K562 (cell line): ENCODE measurements around the gene MKRN3. TPM values are rescaled to one million over a fixed set of nuclear protein-coding genes. Genes with fewer than 3 reads are reported as not detected.
A peak's percentile ranks its signal among the peaks of the same experiment; 100 is the strongest.

ENCODE experiments used
- BCOR ChIP-seq: fragments of 450-650 bp; IDR thresholded peaks from 2 replicates; pipeline ENCODE4 v1.6.1; 2016
- FOSL1 ChIP-seq: fragments of 200-800 bp; sonication (Bioruptor generic); conservative IDR thresholded peaks from 2 replicates; pipeline ENCODE4 v1.6.1; 2016; ENCODE audit warnings: missing genetic modification characterization, missing compliant biosample characterization
- FOXJ2 ChIP-seq: fragments of 200-800 bp; sonication (Bioruptor generic); IDR thresholded peaks from 2 replicates; pipeline ENCODE4 v1.6.1; 2016; ENCODE audit warnings: missing genetic modification characterization, missing compliant biosample characterization
- FOXM1 ChIP-seq, 2 experiments: fragments of 450-650 bp in 1 of 2; sonication (generic) in 1 of 2; formaldehyde crosslinking in 1 of 2; IDR thresholded peaks; 2 replicates each; pipeline versions ENCODE4 v1.6.1 to v1.9.0; 2017 to 2022; ENCODE audit warnings: low read depth in 2 of 2, mild to moderate bottlenecking in 2 of 2, missing genetic modification reagents in 1 of 2, moderate library complexity in 1 of 2
- GABPA ChIP-seq: fragments of 200-800 bp; sonication (Bioruptor generic); conservative IDR thresholded peaks from 2 replicates; pipeline ENCODE4 v1.6.1; 2016; ENCODE audit warnings: low read depth, missing genetic modification characterization, missing compliant biosample characterization
- HNRNPH1 ChIP-seq: fragments of 200-400 bp; formaldehyde crosslinking; optimal IDR thresholded peaks from 2 replicates; pipeline ENCODE3; 2017; ENCODE audit warnings: low read depth, mild to moderate bottlenecking, low read length, moderate library complexity
- KAT7 ChIP-seq: sonication (generic); formaldehyde crosslinking; IDR thresholded peaks from 2 replicates; pipeline ENCODE4 v1.8.0; 2022; ENCODE audit warnings: missing genetic modification reagents, mild to moderate bottlenecking, borderline replicate concordance
- NR3C1 ChIP-seq: sonication (generic); formaldehyde crosslinking; IDR thresholded peaks from 2 replicates; pipeline ENCODE4 v1.8.1; 2022; ENCODE audit warnings: missing genetic modification reagents
- THRAP3 ChIP-seq: fragments of 450-650 bp; IDR thresholded peaks from 2 replicates; pipeline ENCODE4 v1.6.1; 2016; ENCODE audit warnings: mild to moderate bottlenecking, inconsistent platforms, borderline replicate concordance
- XRCC3 ChIP-seq: fragments of 450-650 bp; IDR thresholded peaks from 2 replicates; pipeline ENCODE4 v1.6.1; 2017; ENCODE audit warnings: mild to moderate bottlenecking, moderate library complexity
- YY1 ChIP-seq, 3 experiments: IDR thresholded peaks; 2 replicates each; pipeline ENCODE4 v1.6.1; 2011; ENCODE audit warnings: low read length in 2 of 3, mild to moderate bottlenecking in 2 of 3, moderate library complexity in 2 of 3, borderline replicate concordance in 1 of 3, control low read depth in 1 of 3, low read depth in 1 of 3; ENCODE audit not compliant: insufficient read depth in 3 of 3, insufficient replicate concordance in 2 of 3, control insufficient read depth in 1 of 3, insufficient read length in 1 of 3; ENCODE audit errors: extremely low read depth in 1 of 3
- ZC3H11A ChIP-seq: IDR thresholded peaks from 2 replicates; pipeline ENCODE4 v1.6.1; 2012; ENCODE audit warnings: low read depth, low read length, improper control_type of control experiment
- ZNF644 ChIP-seq: fragments of 200-800 bp; sonication (Bioruptor generic); IDR thresholded peaks from 2 replicates; pipeline ENCODE4 v1.6.1; 2016; ENCODE audit warnings: low read depth, missing genetic modification characterization, missing compliant biosample characterization
- ZNF77 ChIP-seq: fragments of 250-450 bp; sonication (Bioruptor Pico); IDR thresholded peaks from 2 replicates; pipeline ENCODE4 v1.5.0; 2020
- polyA plus RNA-seq, 8 experiments: library from polyadenylated mRNA; depleted of rRNA in 4 of 8; stranded (reverse) in 5 of 8; unstranded in 3 of 8; fragments of >200 nt; fragmentation: Nextera tagmentation in 2 of 8; fragmentation: Illumina TruSeq in 1 of 8; extraction: Ambion mirVana in 2 of 8; extraction: Trizol in 1 of 8; gene quantifications; 2 replicates each; pipeline versions ENCODE4 v1.2.1 to v1.2.3, GENCODE V29; 2011 to 2014; ENCODE audit warnings: inconsistent platforms in 1 of 8, missing spikeins in 1 of 8
- total RNA-seq, 7 experiments: library from RNA; depleted of rRNA in 6 of 7; stranded (reverse); fragments of >200 nt in 6 of 7; fragmentation: Illumina TruSeq in 2 of 7; extraction: Trizol in 2 of 7; gene quantifications; 2 replicates each; pipeline versions ENCODE4 v1.2.1 to v1.2.3, GENCODE V29; 2011 to 2021; ENCODE audit warnings: low replicate concordance in 1 of 7
- TF ChIP-seq, protein P1 (sequence below): sonication (generic); formaldehyde crosslinking; IDR thresholded peaks from 2 replicates; pipeline ENCODE4 v1.8.1; 2023; ENCODE audit warnings: missing genetic modification reagents, mild to moderate bottlenecking, borderline replicate concordance
- TF ChIP-seq, protein P2 (sequence below): sonication (generic); formaldehyde crosslinking; IDR thresholded peaks from 2 replicates; pipeline ENCODE4 v1.8.1; 2023; ENCODE audit warnings: mild to moderate bottlenecking, missing genetic modification reagents
- TF ChIP-seq, protein P3 (sequence below): fragments of 200-800 bp; sonication (Bioruptor generic); IDR thresholded peaks from 2 replicates; pipeline ENCODE4 v1.6.1; 2017; ENCODE audit warnings: missing genetic modification characterization, missing compliant biosample characterization

Gene MKRN3
- total and polyA plus RNA-seq, 9 of the 15 experiments (the other 6 are each of a cell fraction or from before 2014, with no cell fraction given): 6.5 to 33.4 (median 25.1) TPM

DNA sequence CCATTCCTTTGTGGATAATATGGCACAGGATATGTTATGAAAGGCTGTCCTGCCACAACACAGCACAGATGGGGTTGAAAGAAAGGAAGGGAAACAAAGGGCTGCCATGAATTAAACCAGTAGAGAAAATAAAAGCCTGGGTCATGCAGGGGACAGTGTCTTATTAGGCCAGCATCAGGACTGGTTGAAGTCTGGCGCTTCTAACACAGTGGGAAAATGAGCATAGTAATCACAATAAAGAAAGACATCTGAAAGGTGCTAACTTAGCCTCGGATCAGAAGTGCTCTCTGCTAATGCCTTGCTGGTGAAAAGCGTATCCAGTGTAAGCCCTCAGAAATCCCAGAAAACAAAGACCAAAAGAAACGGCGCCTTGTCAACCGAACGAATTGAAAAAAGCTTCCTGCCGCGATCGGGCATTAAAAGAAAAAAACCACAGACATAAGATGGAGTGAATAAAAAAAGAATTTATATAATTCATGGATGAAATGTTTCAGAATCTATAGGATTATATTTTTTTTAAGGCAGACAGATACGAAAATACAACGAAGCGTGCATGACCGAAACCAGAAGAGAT, 566 bp upstream of the MKRN3 start (continued):
- TF ChIP-seq, protein P1, sequence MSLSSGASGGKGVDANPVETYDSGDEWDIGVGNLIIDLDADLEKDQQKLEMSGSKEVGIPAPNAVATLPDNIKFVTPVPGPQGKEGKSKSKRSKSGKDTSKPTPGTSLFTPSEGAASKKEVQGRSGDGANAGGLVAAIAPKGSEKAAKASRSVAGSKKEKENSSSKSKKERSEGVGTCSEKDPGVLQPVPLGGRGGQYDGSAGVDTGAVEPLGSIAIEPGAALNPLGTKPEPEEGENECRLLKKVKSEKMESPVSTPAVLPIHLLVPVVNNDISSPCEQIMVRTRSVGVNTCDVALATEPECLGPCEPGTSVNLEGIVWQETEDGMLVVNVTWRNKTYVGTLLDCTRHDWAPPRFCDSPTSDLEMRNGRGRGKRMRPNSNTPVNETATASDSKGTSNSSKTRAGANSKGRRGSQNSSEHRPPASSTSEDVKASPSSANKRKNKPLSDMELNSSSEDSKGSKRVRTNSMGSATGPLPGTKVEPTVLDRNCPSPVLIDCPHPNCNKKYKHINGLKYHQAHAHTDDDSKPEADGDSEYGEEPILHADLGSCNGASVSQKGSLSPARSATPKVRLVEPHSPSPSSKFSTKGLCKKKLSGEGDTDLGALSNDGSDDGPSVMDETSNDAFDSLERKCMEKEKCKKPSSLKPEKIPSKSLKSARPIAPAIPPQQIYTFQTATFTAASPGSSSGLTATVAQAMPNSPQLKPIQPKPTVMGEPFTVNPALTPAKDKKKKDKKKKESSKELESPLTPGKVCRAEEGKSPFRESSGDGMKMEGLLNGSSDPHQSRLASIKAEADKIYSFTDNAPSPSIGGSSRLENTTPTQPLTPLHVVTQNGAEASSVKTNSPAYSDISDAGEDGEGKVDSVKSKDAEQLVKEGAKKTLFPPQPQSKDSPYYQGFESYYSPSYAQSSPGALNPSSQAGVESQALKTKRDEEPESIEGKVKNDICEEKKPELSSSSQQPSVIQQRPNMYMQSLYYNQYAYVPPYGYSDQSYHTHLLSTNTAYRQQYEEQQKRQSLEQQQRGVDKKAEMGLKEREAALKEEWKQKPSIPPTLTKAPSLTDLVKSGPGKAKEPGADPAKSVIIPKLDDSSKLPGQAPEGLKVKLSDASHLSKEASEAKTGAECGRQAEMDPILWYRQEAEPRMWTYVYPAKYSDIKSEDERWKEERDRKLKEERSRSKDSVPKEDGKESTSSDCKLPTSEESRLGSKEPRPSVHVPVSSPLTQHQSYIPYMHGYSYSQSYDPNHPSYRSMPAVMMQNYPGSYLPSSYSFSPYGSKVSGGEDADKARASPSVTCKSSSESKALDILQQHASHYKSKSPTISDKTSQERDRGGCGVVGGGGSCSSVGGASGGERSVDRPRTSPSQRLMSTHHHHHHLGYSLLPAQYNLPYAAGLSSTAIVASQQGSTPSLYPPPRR: no peak
- no peak for TF ChIP-seq FOXM1 (IDR thresholded peaks at IDR 0.05; ENCODE audit: low read depth)
- no peak for TF ChIP-seq FOXM1 (CRISPR knock-in tag; IDR thresholded peaks at IDR 0.05; ENCODE audit: low read depth)
- TF ChIP-seq GABPA (tag): 0 out of 2 replicates have a peak, but pooled peaks have one; percentile 73
- TF ChIP-seq XRCC3: no peak
- TF ChIP-seq ZC3H11A: no peak
- no peak for TF ChIP-seq HNRNPH1
- no peak for TF ChIP-seq YY1 (IDR thresholded peaks at IDR 0.05; ENCODE audit: borderline replicate concordance in 1 of 3, control insufficient read depth in 1 of 3, extremely low read depth in 1 of 3, insufficient read depth in 3 of 3, insufficient read length in 1 of 3, insufficient replicate concordance in 2 of 3, low read depth in 1 of 3, low read length in 2 of 3)
- TF ChIP-seq ZNF644 (tag): 0 out of 2 replicates have a peak, but pooled peaks have one; percentile 78
- TF ChIP-seq, protein P2, sequence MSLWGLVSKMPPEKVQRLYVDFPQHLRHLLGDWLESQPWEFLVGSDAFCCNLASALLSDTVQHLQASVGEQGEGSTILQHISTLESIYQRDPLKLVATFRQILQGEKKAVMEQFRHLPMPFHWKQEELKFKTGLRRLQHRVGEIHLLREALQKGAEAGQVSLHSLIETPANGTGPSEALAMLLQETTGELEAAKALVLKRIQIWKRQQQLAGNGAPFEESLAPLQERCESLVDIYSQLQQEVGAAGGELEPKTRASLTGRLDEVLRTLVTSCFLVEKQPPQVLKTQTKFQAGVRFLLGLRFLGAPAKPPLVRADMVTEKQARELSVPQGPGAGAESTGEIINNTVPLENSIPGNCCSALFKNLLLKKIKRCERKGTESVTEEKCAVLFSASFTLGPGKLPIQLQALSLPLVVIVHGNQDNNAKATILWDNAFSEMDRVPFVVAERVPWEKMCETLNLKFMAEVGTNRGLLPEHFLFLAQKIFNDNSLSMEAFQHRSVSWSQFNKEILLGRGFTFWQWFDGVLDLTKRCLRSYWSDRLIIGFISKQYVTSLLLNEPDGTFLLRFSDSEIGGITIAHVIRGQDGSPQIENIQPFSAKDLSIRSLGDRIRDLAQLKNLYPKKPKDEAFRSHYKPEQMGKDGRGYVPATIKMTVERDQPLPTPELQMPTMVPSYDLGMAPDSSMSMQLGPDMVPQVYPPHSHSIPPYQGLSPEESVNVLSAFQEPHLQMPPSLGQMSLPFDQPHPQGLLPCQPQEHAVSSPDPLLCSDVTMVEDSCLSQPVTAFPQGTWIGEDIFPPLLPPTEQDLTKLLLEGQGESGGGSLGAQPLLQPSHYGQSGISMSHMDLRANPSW (CRISPR knock-in tag): no peak
- no peak for TF ChIP-seq NR3C1 (CRISPR knock-in tag)
- no peak for TF ChIP-seq BCOR
- no peak for TF ChIP-seq ZNF77 (CRISPR knock-in tag)
- TF ChIP-seq FOXJ2 (tag): 0 out of 2 replicates have a peak, but pooled peaks have one; percentile 15
- no peak for TF ChIP-seq THRAP3
- TF ChIP-seq FOSL1 (tag): 0 out of 2 replicates have a peak, but pooled peaks have one; percentile 17
- no peak for TF ChIP-seq KAT7
- TF ChIP-seq, protein P3, sequence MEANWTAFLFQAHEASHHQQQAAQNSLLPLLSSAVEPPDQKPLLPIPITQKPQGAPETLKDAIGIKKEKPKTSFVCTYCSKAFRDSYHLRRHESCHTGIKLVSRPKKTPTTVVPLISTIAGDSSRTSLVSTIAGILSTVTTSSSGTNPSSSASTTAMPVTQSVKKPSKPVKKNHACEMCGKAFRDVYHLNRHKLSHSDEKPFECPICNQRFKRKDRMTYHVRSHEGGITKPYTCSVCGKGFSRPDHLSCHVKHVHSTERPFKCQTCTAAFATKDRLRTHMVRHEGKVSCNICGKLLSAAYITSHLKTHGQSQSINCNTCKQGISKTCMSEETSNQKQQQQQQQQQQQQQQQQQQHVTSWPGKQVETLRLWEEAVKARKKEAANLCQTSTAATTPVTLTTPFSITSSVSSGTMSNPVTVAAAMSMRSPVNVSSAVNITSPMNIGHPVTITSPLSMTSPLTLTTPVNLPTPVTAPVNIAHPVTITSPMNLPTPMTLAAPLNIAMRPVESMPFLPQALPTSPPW (CRISPR knock-in tag): no peak
